Suppressor macrophage treated with lipopolysaccharide for 1 hour (primary cell): ENCODE results near the gene SLC12A7.
A peak's percentile ranks its signal among the peaks of the same experiment; 100 is the strongest.
"Not testable (repeated sequence)": the region's sequence is repeated elsewhere in the genome, so short reads cannot be mapped to it uniquely, and the experiment has no call there.

Experiments
- DNase-seq, 3 donors: peaks; one replicate each; pipeline ENCODE4 v3.0.0-alpha.2; 2020 to 2022

SLC12A7 gene

DNA sequence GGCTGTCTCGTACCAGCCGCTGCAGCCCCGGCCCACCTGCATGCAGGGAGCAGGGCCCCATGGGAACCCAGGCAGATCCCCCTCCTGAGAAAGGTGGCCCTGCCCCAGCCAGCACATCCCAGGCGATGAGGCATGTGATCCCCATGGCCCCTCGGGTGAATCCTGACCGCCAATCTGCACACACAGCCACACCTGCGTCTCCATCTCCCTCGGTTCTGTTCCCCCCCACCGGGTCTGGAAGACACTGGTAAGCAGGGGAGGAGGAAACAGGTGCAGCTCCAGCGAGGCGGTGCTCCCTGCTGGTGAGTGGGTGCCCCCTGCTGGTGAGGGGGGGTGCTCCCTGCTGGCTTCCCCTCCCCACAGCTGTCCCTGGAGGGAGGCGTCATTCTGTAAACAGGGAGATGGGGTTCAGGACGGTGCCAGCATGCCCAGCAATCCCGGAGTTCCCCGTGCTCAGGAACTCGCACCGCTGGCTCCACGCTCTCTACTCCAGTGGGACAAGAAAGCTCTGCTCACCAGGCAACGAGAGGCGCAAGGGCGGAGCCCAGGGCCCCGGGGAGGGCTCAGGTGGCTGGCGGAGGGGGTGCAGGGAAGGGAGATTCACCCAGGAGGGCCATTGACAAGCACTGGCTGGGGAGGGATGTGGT lies 28.4 kb upstream of the SLC12A7 start:
- DNase-seq: peak; percentile 63 to 92 (median 76)

DNA sequence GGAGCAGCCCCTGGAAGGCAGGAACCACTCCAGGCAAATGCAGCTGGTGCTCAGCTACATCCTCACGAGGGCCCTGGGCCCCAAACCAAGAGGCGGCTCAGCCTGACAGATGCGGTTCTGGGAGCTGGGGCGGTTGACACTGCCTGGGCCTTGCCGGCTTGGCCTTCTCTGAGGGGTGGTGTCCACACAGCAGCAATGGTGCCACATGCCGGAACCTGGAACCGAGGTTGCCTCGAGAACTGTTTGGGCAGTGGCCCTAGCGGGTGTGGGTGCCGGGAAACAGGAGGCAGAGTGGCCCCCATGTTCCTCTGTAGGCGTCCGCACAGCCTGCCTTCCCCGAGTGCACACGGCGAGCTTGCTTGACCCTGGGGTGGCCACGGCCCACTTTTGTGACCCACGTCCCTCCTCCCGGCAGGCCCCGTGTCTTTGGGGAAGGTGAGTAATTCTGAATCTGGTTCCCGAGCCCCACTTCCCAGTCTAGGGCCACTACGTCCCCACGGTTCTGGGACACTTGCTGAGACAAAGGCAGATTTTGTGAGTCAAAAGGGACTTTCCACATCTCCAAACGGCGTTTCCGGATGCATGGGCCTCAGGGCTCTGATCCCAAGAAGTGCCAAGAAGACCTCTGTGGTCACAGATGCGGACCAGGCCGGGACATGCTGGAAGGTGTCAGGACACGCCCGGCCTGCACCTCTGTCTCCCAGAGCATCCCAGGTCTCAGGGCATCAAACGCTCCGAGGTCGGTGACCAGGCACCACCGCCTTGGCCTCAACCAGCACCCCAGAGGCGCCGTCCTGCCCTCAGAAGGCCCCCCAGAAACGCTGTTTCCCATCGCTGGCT lies 27.7 kb upstream of the SLC12A7 start:
- DNase-seq: peak; percentile 18 to 60 (median 59)

DNA sequence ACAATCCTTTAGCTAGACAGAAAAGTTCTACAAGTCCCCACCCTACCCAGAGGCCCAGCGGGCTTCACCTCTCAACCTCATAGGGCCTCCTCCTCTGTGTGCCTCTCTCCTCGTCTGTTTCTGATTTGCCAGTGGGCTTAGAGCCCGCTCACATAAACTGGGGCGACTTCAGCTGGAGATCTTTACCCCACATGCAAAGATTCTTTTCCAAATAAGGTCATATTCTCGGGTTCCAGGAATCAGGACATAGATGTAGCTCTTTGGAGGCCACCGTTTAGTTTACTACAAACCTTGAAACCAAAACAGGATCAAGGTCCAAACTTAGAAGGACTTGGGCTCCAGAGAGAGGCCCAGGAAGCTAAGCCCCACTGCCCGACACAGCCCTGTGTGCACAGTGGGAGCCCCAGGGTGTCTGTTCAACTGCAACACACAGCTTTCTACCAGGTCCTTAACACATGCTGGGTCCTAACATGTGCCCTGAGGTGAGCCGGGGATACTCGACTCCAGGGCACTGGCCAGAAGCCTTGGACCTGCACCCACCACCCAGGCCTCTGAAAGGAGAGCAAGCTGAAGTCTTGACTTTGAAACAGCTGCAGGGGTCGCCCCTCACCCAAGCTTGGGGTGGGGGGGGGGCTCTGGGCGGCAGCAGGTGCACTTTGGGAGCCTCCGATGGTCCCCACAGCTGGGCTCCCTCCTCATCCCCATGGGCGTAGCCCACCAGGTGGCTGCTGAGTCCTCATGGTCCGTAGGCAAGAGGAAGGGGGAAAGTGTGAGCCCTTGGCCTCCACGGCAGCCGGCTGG lies 26.8 kb upstream of the SLC12A7 start:
- DNase-seq: no peak

DNA sequence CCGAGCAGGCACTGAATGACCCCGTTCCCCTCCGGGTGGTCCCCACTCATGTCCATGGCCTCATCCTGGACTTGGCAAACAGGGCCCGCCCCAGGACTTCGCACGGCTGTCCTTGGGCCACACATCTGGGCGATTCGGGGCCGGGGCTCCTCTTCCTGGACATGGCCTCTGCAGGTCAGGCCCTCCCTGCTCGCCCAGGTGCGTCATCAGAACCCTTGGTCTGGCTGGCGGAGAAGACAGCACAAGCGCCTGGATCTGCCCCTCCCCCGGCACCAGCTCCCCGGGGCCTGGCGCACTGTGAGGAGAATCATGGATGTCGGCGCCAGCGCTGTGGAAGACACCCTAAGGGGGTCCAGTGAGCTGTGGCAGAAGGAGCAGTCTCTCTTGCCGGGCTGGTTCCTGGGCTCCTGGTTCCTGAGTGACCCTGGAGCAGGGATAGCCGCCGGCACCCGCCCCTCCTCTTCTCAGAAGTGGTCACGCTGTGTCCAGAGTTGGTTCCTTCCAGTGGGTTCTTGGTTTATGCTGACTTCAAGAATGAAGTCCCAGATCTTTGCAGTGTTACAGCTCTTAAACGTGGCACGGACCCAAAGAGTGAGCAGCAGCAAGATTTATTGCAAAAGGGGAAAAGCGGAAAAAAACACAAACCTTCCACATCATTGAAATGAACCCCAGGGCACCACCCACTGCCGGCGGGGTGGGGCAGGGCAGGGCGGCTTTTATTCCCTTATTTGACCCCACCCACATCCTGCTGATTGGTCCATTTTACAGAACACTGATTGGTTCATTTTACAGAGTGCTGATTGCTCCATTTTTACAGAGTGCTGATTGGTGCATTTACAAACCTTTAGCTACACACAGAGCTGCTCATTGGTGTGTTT lies 25.9 kb upstream of the SLC12A7 start:
- peak; percentile 76 to 88 (median 83) for DNase-seq

DNA sequence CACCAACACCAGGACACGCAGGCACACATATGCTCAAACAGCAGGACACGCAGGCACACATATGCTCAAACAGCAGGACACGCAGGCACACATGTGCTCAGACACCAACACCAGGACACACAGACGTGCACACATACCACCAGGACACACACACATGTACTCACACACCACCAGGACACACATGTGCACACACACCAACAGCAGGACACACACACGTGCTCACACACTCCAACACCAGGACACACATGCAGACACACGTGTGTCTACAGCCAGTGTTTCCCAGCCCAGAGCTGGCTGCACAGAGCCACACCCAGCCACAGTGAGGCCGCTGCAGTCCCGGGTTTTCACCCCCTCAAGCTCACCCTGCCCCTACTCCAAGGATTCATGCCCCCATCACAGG lies 25.0 kb upstream of the SLC12A7 start:
- no peak for DNase-seq

DNA sequence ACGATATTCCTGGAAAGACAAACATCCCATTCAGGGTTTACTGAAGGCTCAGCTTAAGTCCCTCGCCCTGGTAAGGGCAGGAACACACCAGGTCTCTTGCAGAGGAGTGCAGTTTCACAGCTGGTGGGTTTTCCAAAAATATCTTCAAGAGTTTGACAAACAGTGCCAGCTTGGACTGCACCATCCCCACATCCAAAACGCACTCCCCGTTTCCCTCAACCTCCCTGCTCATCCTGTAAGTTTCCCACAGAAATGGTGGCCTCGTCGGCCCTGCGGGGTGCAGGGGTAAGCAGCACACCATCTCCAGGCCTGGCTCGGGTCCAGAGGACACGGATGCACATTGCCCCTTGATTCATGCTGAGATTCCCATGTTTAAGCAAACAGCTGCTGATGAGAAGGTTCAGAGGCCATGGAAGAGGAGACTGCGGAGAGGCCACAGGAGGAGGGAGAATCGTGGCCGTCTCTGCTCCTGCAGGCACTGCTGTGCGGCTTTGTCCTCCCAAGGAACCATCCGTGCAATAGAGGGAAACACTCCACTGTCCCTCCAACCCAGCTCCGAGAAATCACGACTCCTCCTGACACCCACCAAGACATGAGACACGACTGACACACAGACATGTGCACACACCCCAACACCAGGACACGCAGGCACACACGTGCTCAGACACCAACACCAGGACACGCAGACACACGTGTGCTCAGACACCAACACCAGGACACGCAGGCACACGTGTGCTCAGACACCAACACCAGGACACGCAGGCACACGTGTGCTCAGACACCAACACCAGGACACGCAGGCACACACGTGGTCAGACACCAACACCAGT lies 24.0 kb upstream of the SLC12A7 start:
- DNase-seq: no peak

DNA sequence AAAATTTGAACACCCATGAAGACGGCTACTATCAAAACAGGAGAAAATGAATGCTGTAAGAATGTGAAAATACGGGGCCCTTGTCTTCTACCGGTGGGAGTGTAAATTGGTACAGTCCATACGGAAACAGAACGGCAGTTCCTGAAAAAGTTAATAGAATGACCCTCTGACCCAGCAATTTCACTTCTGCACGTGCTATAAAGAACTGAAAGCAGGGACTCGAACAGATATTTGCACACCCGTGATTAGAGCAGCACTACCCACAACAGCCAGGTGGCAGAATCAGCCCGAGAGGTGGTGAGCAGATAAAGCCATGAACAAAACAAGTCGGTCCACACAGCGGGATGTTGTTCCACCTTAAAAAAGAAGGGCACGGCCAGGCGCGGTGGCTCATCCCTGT lies 22.6 kb upstream of the SLC12A7 start:
- peak; percentile 49 to 70 (median 63) for DNase-seq

DNA sequence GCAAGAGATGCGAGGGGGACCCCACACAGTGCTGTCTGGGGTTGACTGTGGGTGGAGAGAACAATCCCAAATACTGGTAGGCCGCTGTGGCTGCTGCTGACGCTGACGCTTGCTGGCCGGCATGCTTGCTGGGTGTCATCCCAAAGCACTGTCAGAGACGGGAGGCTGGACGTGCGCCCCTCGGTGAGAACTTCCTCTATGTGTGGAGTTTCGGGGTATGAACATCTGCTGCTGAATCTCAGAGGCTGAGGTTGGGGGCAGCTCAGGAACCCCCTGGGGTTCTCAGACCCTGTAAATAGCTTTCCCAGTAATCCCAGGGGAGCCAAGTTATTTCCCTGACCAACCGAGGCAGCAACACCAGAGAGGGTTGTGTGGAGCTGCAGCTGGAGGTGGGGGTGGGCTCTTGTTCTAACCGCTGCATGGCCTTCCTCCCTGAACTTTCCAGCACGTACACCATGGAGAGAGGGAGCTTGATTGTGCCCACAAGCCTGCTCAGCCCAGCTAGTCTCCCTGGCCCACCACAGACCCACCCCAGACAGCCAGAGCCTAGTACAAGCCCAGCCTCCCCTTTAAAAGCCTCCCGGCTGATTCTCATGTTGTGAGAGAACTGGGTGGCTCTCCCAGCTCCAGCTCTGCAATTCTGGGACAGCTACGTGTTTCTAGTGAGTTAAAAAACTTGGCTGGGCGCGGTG lies 21.8 kb upstream of the SLC12A7 start:
- DNase-seq: no peak

DNA sequence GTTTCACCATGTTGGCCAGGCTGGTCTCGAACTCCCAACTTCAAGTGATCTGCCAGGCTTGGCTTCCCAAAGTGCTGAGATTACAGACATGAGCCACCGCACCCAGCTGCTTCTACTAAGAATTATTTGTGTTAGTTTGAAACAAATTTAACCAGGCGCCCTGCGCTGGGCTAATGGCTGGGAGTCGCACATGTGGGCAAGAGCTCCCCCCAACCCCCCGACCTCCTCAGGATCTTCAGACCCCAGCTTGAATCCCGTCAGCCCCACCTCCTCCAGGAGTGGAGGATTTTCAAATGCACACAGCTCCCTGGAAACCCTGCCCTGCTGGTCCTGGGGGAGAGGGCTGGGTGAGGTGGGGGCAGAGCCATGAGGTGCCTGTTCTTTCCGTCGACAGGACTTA lies 21.2 kb upstream of the SLC12A7 start:
- no peak for DNase-seq

DNA sequence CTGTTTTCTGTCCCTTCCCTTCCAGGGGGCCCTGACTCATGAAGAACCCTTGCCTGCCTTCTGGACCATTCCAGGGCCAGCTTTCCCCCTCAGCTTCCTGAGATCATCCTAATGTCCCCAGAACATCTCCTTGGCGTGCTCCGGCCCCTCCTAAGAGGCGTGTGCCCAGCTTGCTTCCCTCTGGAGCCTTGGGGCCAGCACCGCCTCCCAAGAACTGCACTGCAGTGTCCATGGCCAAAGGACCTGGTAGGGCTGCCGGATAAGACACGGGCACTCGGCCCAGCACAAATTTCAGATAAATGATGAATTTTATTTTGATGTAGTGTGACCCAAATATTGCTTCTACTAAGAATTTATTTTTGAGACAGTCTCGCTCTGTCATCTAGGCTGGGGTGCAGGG lies 20.7 kb upstream of the SLC12A7 start:
- DNase-seq: no peak

DNA sequence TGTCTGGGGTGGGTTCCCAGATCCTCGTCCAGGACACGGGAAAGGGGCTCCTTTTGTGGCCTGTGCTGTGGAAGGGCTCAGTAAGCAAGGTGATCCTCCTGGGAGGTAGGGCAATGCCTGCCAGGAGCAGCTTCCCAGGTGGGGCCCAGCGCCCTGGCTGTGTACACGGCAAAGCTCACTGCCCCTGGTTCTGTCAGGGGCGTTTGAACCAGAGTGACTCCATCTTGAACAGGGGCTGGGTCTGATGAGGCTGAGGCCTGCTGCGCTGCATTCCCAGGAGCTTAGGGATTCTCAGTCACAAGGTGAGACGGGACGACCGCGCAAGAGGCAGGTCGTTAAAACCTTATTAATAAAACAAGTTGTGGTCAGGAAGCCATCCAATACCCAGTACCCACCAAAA lies 19.9 kb upstream of the SLC12A7 start:
- no peak for DNase-seq

DNA sequence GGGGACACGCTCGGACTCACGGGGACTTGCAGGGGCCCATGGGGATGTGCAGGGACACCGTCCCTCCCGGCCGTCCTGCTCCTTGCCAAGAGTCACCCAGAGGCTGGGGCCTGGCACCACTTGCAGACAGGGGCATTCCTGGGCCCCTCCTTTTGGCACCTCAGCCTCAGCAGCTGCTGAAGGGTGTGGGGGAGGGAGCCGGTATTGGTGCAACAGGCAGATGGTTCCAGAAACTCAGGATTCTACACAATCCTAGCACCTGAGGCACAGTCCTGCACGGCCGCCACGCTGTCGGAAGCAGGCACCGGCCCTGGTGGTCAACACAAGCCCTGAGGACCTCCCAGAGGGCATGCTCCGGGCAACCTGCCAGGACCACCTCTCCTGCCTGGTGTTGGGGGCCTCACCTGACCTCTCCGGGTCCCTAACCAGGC lies 19.3 kb upstream of the SLC12A7 start:
- no peak for DNase-seq

DNA sequence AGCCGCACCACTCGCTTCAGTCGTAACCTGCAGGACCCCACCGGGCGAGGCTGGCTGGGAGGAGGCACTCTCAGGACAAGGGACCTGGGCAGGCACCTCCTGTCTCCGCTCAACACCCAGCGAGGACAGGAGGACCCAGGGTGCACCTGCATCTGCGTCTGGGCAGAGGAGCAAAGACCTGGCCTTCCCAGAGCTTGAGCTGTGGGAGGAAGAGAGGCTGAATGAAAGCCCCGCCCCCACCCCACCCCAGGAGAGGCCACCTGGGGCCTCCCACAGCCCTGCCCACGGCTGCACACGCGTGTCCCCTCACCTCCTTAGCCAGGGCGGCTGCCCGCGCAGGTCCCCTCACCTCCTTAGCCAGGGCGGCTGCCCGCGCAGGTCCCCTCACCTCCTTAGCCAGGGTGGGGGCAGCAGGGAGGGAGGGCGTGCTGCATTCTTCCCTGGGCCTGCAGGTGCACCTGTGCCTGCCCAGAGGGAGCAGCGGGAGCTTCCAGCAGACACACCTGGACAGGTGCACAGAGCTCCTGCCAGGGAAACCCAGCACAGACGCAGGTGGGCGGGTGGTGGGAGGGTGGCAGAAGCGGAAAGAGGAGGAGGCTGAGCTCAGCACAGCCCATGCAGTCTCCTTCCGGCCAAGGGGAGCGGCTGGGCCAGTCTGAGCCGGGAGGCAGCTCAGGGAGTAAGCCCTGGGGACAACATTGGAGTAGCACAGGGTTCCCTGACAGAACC lies 18.5 kb upstream of the SLC12A7 start:
- DNase-seq: no peak

DNA sequence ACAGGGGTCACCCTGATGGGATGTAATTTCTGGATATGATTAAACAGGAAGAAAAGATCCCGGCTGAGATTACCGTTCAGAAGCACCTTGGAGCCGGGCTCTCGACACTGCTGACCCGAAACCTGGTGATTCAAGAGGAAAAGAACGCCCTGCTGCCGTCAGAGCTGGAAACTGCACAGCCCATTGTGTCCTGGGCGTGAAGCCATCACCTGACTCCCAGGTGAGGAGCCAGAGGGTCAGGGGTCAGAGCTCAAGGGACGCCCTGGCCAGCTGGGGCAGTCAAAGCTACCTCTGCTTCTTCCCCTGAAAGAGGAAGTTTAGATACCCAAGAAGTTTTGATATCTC lies 17.8 kb upstream of the SLC12A7 start:
- DNase-seq: no peak

DNA sequence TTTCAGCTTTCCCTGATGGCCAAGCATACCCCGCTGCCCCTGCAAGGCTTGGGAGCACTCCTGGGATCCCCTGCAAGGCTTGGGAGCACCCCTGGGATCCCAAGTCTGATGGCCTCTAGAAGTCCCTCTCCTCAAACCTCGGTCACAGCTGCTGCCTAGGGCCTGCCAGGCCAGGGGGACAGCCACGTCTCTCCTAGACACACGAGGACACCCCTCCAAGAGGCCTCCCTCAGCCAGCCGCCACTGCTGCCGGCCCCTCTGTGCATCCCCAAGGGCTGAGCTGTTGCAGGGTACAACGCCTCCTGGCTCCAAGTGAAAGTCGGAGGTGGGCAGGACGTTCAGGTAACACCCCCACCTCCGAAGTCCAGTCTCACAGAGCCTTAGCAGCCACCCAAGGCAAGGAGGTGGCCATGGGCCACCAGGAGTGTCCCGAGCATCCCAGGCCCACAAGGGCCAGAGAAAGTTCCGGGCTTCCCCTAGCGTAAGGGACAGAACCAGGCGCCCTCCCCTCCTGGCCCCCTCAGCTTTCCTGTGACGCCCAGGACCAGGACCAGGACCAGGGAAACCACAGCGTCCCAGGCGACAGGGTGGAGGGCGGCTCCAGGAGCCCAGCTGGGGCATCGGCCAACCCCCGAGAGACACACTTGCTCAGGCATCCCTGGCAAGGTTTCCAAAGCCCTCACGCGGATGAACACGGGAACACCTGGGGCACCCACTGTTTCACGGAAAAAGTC lies 17.3 kb upstream of the SLC12A7 start:
- DNase-seq: no peak

DNA sequence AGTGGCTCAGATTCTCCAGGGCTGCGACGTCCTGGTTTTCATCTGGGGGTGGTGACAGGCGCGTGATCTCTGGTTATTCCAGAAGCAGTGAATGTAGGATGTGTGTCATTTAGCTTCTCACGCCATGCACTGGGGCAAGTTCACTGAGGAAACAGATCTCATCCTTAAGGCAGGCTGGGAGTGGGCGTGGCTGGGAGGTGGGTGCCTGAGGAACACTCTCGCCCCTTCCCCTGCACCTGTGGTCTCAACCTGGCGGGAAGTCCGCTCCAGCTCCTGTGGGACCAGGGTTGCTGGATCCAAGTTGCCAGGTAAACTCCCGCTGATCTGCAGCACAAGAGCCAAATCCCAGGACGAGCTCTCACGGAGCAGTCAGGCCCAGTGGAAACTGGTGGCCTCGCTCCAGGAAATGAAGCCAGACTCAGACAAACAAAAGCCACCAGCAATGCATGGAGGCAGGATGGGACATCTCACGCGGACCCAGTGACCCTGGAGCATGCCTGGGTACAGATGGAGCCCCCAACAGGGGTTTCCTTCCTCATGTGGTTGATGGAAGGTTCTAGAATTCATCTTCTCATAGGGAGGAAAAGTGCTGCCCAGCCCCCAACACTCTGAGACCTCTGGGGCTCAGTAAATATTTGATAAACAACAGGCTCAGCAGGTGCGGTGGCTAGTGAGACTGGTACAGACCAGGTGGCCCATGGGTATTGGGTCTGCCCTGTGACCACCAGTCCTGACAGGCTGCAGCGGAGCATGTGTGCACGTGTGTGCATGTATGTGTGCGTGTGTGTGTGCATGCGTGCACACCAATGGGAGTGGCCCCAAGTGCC lies 16.3 kb upstream of the SLC12A7 start:
- peak in 1 of 3 donors; percentile 18 for DNase-seq

DNA sequence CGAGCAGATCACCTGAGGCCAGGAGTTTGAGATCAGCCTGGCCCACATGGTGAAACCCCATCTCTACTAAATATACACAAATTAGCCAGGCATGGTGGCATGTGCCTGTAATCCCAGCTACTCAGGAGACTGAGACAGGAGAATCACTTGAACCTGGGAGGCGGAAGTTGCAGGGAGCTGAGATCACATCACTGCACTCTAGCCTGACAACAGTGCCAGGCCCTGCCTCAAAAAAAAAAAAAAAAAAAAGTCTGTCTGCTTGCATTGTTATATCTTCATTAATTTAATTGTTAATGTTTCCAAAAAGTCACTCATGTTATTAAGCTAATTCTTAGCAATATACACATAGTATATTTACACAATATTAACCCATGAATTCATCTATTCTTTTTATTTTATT lies 13.8 kb upstream of the SLC12A7 start:
- not testable (repeated sequence) for DNase-seq

DNA sequence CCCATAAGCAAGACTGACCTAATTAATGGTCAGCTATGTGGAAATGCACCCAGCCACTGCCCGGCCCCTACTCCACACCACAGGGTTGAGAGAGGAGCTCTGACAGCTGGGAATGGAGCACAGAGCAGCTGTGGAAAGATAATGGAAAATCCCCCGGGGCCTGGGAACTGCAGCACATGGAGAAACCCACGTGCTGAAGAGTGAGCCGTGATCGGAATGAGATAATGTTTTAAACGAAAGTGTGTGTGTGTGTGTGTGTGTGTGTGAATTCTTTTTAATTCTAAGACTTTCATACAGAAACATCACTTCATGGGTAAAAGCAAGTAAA lies 13.1 kb upstream of the SLC12A7 start:
- DNase-seq: no peak
